ENCODE results near the gene STEAP2.

Gene STEAP2

DNA sequence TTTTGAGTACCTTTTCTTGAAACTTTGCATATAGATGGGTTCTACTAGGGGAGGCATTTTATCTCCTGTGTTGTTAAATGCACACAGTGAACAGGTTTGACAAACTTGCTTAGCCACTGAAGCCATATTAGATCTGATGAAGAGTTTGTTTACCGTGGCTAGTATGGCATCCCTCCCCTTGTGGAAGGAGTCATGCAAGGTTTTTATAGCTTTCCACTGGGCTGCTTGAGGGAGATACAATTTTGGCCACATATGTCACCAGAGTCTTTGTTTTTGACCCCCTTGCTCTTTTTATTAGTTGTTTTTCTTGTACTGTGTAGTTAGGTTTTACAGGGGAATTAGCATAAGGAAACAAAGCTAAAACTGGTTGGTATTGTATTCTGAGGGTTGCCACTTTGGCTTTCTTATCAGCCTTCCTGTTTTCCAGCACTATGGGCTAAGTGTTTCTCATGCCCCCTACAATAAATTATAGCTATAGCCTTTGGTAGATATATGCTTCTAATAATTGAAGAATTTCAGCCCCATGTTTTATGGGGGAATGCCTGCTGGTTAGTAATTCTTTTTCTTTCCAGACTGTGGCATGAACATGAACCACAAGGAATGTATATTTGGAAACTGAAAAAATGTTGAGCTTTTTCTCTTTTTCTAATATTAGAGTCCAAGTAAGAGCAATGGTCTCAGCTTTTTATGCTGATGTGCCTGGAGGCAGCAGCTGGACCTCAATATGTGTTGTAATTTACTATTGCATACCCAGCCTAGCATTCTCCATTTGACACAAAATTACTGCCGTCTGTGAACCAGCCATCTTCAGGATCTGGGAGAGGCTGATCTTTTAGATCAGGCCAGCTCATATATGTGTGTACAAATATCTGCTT, 18.4 kb upstream of the STEAP2 start:
- no peak for DNase-seq (ENCODE audit: low read depth in 2 of 2)

GRCh38 chr7:90194911-90195809, 16.4 kb upstream of the STEAP2 start:
- no peak for DNase-seq (ENCODE audit: low read depth in 2 of 2)

GRCh38 chr7:90201500-90202195, 9.9 kb upstream of the STEAP2 start:
- no peak for DNase-seq (ENCODE audit: low read depth in 2 of 2)

DNA sequence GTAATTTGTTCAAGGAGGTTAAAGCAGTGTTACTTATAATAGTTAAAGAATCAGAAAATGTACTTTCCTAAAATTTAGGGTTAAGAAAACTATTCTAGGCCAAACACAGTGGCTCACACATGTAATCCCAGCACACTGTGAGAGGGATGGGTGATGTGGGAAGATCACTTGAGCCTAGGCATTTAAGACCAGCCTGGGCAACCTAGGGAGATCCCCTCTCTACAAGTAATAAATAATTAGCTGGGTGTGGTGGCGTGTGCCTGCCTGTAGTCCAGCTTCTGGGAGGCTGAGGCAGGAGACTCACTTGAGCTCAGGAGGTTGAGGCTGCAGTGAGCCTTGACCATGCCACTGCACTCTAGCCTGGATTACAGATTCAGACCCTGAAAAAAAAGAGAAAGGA, 3.6 kb upstream of the STEAP2 start:
- no peak for DNase-seq (ENCODE audit: low read depth in 2 of 2)

DNA sequence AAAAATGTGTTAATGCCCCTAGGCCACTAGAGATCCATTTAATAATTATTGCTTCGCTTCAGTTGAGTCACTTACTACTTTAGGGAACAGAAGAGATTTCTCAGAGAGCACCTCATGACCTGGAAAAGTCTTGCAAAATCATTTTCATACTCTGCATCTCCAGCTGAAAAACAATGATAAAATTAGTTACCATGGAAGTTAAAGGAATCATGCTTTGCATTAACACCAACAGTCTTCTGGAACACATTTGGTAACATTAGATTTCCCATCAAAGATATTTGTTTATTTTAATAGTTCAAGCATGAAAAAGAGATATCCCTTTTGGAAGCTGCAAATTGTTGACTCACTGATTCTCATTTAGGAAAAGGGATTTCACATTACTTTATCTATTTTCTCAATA, 1.8 kb upstream of the STEAP2 start:
- no peak for DNase-seq (ENCODE audit: low read depth in 2 of 2)

DNA sequence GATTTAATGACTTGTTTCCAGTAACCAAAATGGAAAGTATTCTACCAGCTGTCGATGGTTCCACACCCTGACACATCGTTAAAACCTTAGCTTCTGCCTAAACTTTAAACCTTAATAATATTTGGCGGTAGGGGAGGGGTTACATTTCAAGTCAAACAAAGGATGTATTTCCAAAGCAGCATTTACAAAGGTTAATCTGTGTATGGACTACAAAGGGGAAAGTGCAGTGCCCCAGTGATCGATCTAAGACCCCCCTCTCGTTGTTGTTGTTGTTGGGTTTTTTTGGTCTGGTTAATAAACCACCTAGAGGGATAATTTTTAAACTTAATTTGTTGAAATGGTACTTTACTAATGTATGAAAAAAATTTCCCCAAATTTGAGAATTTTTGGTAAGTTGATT, 1.1 kb upstream of the STEAP2 start:
- DNase-seq (ENCODE audit: low read depth in 2 of 2): no peak

- DNase-seq (ENCODE audit: low read depth in 2 of 2): no peak
Observed at GRCh38 chr7:90210981-90211380, 559 bp upstream of the STEAP2 start.

GRCh38 chr7:90212149-90212495, 582 bp downstream of the STEAP2 start:
- no peak for DNase-seq (ENCODE audit: low read depth in 2 of 2)

GRCh38 chr7:90213521-90213920, 2.0 kb downstream of the STEAP2 start:
- DNase-seq (ENCODE audit: low read depth in 2 of 2): no peak

GRCh38 chr7:90216080-90216674, 4.6 kb downstream of the STEAP2 start:
- no peak for DNase-seq (ENCODE audit: low read depth in 2 of 2)

- DNase-seq (ENCODE audit: low read depth in 2 of 2): no peak
Observed at GRCh38 chr7:90216771-90217170, 5.2 kb downstream of the STEAP2 start.

- DNase-seq (ENCODE audit: low read depth in 2 of 2): no peak
Observed at GRCh38 chr7:90222390-90222789, 10.8 kb downstream of the STEAP2 start.

DNA sequence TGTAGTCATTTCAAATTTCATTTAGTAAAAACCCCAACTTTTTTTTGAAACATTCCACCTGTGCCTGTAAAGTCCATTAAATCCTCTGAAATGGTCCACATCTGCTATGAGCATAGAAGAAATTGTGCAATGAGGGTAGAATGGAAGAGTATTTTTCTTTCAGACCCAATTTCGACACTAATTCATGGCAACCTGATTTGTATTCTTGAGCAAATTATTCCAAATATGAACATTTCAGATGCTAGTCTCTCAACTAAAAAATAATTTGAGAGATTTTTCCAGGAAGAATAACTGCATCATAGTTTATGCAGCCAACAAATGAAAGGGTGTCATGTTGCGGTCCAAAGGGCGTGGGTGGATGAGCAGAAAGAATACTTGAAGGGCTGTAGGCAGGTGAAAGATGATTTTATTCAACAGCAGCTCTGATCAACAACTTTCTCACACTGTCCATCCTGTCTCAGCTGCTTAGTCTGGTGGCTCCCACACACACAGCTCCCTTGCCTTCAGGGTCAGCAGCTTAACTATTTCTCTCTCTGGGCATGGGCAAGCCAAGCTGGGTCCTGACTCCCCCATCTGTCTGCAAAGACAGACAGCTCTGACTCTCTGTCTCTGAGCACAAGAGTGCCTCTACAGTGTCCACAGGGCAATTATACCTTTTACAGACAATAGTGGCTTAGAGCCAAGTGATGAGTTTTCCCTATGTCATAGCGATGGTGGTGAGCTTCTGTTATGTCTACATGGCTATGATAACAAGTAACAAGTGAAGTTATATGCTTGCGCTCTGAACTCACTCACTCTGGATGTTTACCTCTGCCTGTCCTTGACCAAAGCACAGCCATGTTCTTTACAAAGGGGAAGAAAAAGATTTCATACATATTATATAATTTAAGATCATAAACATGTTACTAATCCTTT, 11.5 kb downstream of the STEAP2 start:
- DNase-seq (ENCODE audit: low read depth in 2 of 2): no peak

DNA sequence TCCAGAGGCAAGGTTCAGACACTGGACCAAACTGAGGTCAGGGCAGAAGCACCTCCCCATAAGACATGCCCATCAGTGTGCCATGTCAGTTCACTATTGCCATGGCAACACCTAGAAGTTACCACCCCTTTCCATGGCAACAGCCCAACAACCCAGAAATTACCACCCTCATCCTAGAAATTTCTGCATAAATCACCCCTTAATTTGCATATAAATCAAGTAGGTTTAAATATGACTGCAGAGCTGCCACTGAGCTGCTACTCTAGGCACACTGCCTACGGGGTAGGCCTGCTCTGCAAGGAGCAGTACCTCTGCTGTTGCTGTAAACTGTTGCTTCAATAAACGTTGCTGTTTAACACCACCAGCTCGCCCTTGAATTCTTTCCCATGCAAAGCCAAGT, 12.7 kb downstream of the STEAP2 start:
- no peak for DNase-seq (ENCODE audit: low read depth in 2 of 2)

DNA sequence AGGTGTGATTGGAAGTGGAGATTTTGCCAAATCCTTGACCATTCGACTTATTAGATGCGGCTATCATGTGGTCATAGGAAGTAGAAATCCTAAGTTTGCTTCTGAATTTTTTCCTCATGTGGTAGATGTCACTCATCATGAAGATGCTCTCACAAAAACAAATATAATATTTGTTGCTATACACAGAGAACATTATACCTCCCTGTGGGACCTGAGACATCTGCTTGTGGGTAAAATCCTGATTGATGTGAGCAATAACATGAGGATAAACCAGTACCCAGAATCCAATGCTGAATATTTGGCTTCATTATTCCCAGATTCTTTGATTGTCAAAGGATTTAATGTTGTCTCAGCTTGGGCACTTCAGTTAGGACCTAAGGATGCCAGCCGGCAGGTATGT, 13.6 kb downstream of the STEAP2 start:
- DNase-seq (ENCODE audit: low read depth in 2 of 2): no peak

GRCh38 chr7:90225601-90226000, 14.1 kb downstream of the STEAP2 start:
- DNase-seq (ENCODE audit: low read depth in 2 of 2): no peak

DNA sequence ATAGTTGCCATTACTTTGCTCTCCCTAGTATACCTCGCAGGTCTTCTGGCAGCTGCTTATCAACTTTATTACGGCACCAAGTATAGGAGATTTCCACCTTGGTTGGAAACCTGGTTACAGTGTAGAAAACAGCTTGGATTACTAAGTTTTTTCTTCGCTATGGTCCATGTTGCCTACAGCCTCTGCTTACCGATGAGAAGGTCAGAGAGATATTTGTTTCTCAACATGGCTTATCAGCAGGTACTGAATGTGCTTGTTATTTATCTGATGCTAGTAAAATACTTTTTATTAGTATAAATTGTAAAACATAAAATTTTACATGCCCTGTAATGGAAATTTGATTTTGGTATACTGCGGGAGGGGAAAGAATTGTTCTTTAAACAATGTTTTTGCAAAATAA, 15.7 kb downstream of the STEAP2 start:
- no peak for DNase-seq (ENCODE audit: low read depth in 2 of 2)

- DNase-seq (ENCODE audit: low read depth in 2 of 2): no peak
Observed at GRCh38 chr7:90229682-90230081, 18.1 kb downstream of the STEAP2 start.

DNA sequence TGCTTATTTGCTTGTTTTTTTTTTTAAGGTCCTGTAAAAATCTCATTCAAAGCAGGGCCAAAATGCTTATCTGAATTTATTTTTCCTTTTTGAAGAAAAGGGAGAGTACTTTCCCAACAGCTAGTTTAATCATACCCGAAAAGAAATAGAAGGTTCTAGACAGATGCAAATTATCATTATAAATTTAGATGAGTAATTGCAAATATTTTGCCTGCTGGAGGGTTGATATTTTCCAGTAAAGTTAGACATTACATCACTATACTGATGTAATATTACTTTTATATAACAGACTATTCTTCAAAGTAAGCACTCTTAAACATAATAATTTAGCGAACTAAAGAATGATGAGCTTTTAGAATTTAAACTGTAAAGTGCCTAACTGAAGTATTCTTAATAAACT, 19.3 kb downstream of the STEAP2 start:
- no peak for DNase-seq (ENCODE audit: low read depth in 2 of 2)

DNA sequence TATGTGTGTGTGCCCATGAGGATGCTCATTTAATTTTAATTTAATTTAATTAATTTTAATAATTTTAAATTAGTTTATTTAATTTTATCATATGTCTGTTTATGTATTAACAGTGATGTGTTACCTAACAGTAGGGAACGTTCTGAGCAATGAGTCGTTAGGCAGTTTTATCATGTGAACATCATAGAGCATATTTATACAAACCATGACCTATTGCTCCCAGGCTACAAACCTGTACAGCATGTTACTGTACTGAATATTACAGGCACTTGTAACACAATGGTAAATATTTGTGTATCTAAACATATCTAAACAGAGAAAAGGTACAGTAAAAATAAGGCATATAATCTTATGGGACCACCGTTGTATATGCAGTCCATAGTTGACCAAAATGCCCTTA, 19.8 kb downstream of the STEAP2 start:
- no peak for DNase-seq (ENCODE audit: low read depth in 2 of 2)

- DNase-seq (ENCODE audit: low read depth in 2 of 2): no peak
Observed at GRCh38 chr7:90232430-90232829, 20.9 kb downstream of the STEAP2 start.
